GM12865 (cell line): ENCODE results near the gene PRSS1.
"Not testable (repeated sequence)": the region's sequence is repeated elsewhere in the genome, so short reads cannot be mapped to it uniquely, and the experiment has no call there.

ENCODE experiments used
- DNase-seq: peaks from one replicate; pipeline ENCODE4 v3.0.0; 2010; ENCODE audit warnings: low read depth
- H3K4me3 ChIP-seq: 2 replicates; pipeline ENCODE4 v1.5.1; 2011; ENCODE audit warnings: mild to moderate bottlenecking, low read depth, low read length, control low read depth
- CTCF ChIP-seq: IDR thresholded peaks from 2 replicates; pipeline ENCODE4 v1.5.1; 2011; ENCODE audit warnings: low read length, control low read depth, low read depth, inconsistent platforms; ENCODE audit not compliant: insufficient read depth; ENCODE audit errors: missing control alignments

The PRSS1 gene

GRCh38 chr7:142772051-142772450 lies 22.8 kb downstream of the PRSS1 start:
- no peak for DNase-seq
- no peak for TF ChIP-seq CTCF

GRCh38 chr7:142772673-142773072 lies 23.4 kb downstream of the PRSS1 start:
- no peak overlapping the region for H3K4me3 ChIP-seq
- TF ChIP-seq CTCF: no peak
- DNase-seq: no peak

More at GRCh38 chr7:142772051-142772450, 22.8 kb downstream of the PRSS1 start:
- no peak overlapping the region for H3K4me3 ChIP-seq

DNA sequence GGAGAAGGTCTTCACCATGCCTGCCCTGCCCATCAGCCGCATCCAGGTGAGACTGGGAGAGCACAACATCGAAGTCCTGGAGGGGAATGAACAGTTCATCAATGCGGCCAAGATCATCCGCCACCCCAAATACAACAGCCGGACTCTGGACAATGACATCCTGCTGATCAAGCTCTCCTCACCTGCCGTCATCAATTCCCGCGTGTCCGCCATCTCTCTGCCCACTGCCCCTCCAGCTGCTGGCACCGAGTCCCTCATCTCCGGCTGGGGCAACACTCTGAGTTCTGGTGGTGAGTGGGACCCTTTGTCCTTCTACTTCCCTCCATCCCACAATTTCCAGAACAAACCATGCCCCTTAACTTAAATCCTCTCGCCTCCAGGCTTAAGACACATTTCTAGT lies 24.0 kb downstream of the PRSS1 start:
- no peak for TF ChIP-seq CTCF
- DNase-seq: no peak
- no peak overlapping the region for H3K4me3 ChIP-seq

GRCh38 chr7:142773937-142774744 lies 24.9 kb downstream of the PRSS1 start:
- no peak for TF ChIP-seq CTCF
- H3K4me3 ChIP-seq: no peak overlapping the region
- no peak for DNase-seq

DNA sequence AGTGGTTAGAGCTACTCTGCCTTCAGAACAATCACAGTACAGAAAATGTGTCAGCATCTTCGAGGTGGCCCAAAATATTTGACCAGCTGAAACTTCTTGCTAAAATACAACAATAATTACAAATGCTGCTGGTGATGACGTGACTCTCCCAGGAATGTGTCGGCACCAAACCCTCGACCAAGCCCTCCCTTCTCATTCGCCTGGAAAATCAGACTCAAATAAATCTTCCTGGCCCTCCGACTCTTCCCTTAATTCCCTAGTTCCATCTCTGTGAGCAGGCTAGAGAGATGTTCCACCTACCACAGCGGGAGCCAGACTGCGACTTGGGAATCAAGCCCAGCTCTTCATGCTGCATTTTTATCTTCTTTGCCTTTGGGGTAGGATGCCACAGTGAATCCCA lies 25.6 kb downstream of the PRSS1 start:
- no peak overlapping the region for H3K4me3 ChIP-seq
- TF ChIP-seq CTCF: no peak
- no peak for DNase-seq

GRCh38 chr7:142775351-142776115 lies 26.3 kb downstream of the PRSS1 start:
- DNase-seq, H3K4me3 ChIP-seq: not testable (repeated sequence)

GRCh38 chr7:142776206-142776844 lies 27.1 kb downstream of the PRSS1 start:
- DNase-seq: no peak
- no peak for TF ChIP-seq CTCF
- no peak overlapping the region for H3K4me3 ChIP-seq

DNA sequence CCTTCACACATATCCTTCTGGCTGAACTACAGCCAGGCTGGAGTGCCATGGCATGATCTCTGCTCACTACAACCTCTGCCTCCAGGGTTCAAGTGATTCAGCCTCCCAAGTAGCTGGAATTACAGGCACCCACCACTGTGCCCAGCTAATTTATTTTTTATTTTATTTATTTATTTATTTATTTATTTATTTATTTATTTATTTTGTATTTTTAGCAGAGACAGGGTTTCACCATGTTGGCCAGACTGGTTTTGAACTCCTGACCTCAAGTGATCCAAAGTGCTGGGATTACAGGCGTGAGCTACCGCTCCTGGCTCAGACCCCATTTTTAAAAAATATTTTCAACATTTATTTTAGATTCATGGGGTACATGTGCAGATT lies 27.6 kb downstream of the PRSS1 start:
- not testable (repeated sequence) for DNase-seq, H3K4me3 ChIP-seq
